Globus pallidus (tissue), 1 donor: ENCODE measurements around the gene ALPK3.
"Not testable (repeated sequence)": the region's sequence is repeated elsewhere in the genome, so short reads cannot be mapped to it uniquely, and the experiment has no call there.

Source experiments
- DNase-seq: peaks from one replicate; pipeline ENCODE4 v3.0.0-alpha.2; 2015; ENCODE audit warnings: low spot score

The ALPK3 gene

GRCh38 chr15:84824260-84825007, 7.3 kb downstream of the ALPK3 start:
- no peak for DNase-seq

GRCh38 chr15:84826369-84826823, 9.2 kb downstream of the ALPK3 start:
- DNase-seq, result no peak

DNA sequence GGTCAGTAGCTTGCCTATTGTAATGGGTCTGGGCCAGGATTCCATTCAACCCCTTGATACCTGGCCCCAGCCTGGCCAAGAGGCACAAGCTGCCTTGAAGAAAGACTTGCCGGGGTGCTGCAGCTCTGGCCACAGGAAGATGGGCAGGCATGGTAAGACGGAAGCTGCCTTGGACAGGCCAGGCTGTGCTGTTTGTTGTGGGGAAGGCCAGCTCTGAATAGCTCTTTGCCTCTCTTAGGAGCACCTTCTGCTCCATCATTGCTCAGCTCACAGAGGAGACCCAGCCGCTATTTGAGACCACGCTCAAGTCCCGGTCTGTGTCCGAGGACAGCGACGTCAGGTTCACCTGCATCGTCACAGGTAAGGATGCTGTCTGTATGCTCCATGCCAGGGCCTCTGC, 10.1 kb downstream of the ALPK3 start:
- DNase-seq, result no peak

DNA sequence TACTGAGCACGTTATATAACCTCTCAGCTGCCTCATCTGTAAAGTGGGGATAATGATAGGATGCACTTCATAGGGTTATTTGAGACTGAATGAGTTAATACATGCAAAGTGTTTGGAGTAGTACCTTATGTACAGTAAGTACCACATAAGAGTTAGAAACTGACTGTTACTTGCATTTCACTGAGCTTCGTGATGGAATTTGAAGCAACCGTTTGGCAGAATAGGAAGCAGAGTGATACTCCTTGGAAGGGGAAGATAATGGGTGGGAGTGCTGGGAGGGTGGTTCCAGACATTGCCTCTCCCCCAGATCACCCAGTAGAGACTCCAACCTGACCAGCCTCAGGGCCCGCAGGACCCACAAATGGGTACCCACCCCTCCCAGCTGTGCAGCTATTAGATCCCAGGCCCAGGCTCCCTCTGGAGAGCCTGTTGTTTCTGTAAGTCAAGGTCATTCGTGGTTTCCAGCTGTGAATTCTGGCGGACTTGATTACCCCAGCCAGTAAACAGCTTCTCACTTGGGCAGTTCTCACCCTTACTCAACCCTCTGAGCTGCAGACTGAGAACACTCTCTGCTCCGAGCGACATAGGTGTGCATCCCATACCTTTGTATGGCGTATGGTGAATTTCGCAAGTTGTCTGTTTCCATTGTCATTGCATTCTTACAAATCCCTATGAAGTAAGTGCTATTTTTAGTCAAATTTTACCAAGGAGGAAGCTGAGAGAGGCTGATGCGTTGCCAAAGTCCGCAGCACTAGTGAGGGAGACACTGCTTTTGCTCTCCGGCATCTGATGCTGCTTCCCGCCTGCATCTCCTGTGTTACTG, 11.1 kb downstream of the ALPK3 start:
- DNase-seq, result no peak

GRCh38 chr15:84829428-84829827, 12.3 kb downstream of the ALPK3 start:
- no peak for DNase-seq

- DNase-seq, result no peak
Measured at GRCh38 chr15:84830036-84830435, 12.9 kb downstream of the ALPK3 start.

DNA sequence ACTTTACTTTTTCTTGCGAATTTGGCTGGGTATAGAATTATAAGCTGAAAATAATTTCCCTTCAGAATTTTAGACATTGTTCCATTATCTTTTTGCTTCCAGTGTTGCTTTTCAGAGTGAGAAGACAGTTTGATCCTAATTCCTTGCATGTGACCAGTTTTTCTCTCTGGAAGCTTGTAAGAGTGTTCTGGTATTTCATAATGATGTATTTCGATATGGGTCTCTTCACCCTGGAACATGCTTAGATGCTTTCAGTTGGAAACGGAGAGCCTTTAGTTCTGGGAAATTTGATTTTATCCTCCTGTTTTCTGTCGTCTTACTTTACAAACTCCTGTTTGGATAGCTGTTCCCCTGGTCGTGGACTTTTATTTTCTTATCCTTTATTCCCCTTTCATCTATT, 13.9 kb downstream of the ALPK3 start:
- DNase-seq, result no peak

DNA sequence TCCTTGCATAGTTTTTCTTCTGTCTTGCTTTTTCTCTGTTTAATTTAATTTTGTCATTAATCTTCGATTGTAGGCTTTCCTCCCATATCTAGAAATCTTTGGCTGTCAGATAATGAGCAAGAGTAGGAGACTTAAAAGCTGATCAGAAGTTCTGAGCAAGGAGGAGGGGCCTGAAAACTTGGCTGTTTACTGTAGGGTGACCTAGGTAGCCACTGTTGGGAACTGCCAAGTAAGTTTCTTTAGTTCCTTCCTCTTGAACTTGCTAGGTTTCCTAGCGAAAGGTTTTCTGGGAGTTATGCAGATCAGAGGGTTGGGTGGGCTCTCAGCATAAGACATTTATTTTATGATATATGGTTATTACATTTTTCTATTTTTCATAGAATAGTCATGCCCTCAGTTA, 14.5 kb downstream of the ALPK3 start:
- DNase-seq, result no peak

- DNase-seq, result no peak
Measured at GRCh38 chr15:84832448-84833040, 15.4 kb downstream of the ALPK3 start.

DNA sequence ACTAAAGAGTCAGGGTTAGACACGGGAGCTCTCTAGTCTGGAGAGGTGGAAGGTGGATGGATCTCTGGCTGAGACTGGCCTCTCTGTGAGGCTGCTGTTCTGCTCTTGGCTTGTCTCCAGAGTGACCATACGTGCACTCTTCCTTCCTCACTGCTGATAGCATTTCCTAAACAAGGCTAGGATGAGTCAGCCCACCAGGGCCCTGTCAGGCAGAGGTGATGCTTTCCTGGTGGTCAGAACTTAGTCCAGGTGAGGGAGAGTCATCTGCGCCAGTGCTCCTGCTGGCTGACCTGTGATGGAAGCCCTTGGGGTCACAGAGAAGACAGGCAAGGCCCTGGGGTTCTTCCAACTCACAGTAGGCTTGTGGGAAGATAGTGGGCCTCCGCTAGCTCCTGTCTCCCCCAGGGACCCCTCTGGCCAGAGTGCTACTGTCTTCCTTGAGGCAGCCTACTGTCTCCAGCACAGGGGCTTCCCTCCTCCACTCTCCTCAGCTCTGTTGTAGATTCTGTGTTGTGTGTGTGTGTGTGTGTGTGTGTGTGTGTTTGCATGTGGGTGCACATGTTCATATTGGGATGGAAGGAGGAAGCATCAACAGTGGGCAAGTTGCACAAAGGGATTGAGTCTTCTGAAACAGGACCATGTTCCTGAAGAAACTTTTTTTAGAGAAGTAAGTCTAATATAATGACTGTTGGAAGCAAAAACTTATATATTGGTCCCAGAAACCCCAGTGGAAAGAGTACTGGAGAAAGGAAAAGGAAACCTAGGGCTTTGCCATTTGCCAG, 16.5 kb downstream of the ALPK3 start:
- DNase-seq, result no peak

- DNase-seq, result no peak
Measured at GRCh38 chr15:84834229-84834955, 17.2 kb downstream of the ALPK3 start.

GRCh38 chr15:84834969-84835368, 17.8 kb downstream of the ALPK3 start:
- DNase-seq, result no peak

DNA sequence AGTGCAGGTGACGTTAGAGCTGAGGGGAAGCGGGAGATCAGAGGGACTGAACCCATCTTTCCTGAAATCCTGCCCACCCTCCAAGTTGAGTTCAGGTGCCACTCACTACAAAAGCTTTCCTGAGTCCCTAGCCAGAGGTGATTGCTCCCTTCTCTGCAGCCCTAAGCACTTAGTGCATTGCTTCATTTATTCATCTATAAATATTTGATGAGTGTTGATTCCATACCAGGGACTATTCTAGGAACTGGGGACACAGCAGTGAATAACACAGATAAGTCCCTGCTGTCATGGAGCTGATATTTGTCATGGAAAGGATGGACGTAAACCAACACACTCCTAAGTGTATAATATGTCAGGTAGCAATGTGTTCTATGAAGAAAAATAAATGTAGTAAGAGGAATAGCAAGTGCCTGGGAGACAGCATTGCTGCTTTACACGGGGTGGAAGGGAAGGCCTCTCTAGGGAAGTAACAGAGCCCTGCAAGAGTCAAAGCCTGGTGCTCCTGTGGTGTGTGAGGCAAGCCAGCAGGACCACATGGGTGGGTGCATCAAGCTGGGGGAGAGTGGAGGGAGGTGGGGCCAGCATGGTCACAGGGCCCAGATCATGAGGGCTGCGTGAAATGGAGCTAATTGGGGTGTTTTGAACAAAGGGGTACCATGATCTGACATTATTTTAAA, 18.6 kb downstream of the ALPK3 start:
- no peak for DNase-seq

- DNase-seq, result no peak
Measured at GRCh38 chr15:84836844-84837243, 19.7 kb downstream of the ALPK3 start.

- DNase-seq, result no peak
Measured at GRCh38 chr15:84839714-84840113, 22.6 kb downstream of the ALPK3 start.

DNA sequence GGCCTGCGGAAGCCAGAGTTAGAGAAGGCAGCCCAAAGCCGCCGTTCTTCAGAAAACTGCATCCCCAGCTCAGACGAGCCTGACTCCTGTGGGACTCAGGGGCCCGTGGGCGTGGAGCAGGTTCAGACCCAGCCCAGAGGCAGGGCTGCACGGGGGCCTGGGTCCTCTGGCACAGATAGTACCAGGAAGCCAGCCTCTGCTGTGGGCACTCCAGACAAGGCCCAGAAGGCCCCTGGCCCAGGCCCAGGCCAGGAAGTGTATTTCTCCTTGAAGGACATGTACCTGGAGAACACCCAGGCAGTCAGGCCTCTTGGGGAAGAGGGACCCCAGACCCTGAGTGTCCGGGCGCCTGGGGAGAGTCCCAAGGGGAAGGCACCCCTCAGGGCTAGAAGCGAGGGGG, 23.1 kb downstream of the ALPK3 start:
- DNase-seq, result no peak

- DNase-seq, result no peak
Measured at GRCh38 chr15:84840741-84841429, 23.7 kb downstream of the ALPK3 start.

- DNase-seq, result no peak
Measured at GRCh38 chr15:84842781-84843180, 25.6 kb downstream of the ALPK3 start.

- DNase-seq, result no peak
Measured at GRCh38 chr15:84844964-84845363, 27.8 kb downstream of the ALPK3 start.

DNA sequence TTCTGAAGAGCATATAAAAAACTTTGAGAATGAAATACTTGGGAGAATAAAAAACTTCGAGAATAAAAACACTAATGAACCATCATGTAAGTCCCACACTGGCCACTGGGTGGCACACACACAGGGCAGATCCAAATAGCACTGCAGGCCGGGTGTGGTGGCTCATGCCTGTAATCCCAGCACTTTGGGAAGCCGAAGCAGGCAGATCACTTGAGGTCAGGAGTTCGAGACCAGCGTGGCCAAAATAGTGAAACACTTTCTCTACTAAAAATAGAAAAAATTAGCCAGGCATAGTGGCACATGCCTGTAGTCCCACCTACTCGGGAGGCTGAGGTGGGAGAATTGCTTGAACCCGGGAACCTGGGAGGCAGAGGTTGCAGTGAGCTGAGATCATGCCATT, 28.5 kb downstream of the ALPK3 start:
- DNase-seq, result not testable (repeated sequence)
